ENCODE measurements around the gene DAND5.

- TF ChIP-seq EZH2 (IDR thresholded peaks at IDR 0.05; ENCODE audit: borderline replicate concordance, low read depth, low read length, poor library complexity, severe bottlenecking) = no peak
- TF ChIP-seq CTCF (conservative IDR thresholded peaks at IDR 0.05; ENCODE audit: low read depth, low read length) = no peak
Measured at GRCh38 chr19:13004273-13004672, 34.9 kb downstream of the DAND5 start.

All from A673 (cell line).